HCT116 (cell line): ENCODE results near the gene GRIK3. TPM values are rescaled to one million over a fixed set of nuclear protein-coding genes. Genes with fewer than 3 reads are reported as not detected.

Experiments used
- ATAC-seq: fragments of 200-7000 bp; cut with Tn5 transposase; 2 replicates; pipeline ENCODE4 v1.9.1; 2020; ENCODE audit warnings: mild to moderate bottlenecking, moderate library complexity
- BruUV-seq: library from RNA; stranded (reverse); fragments of 400-500 nt; replicated peaks from 2 replicates; lab custom pipeline; 2021; lab: Mats Ljungman, UMichigan
- CTCF ChIA-PET: fragments of 300-600 bp; sonication (Branson Sonifier 250); formaldehyde crosslinking; loops from one replicate; lab custom pipeline; 2021; ENCODE audit warnings: antibody characterized with exemption; lab: Charles Lee
- POLR2A ChIA-PET: fragments of 300-600, 350-600 bp; sonication (Branson Sonifier 250); formaldehyde crosslinking; loops from one replicate; lab custom pipeline; 2021; ENCODE audit warnings: antibody characterized with exemption; lab: Charles Lee
- RAD21 ChIA-PET, 2 experiments: fragments of 300-600 bp; sonication (Branson Sonifier 250); formaldehyde crosslinking; loops; one replicate each; lab custom pipeline; 2023; ENCODE audit warnings: low total read pairs in 2 of 2; ENCODE audit not compliant: uncharacterized antibody in 2 of 2, unreplicated experiment in 2 of 2, low non-redundant PET in 1 of 2; lab: Charles Lee
- DNase-seq: peaks from one replicate; pipeline ENCODE4 v3.0.0-alpha.2; 2010; ENCODE audit warnings: low read depth, low spot score
- H2AFZ ChIP-seq: fragments of 200-600 bp; shearing (Covaris generic), sonication (generic); 2 replicates; pipeline ENCODE4 v1.6.1; 2017; ENCODE audit warnings: low read depth, mixed run types, mixed read lengths, antibody characterized with exemption, low read length; ENCODE audit not compliant: poor library complexity, severe bottlenecking
- H3K27ac ChIP-seq: 2 replicates; pipeline ENCODE4 v1.5.1; 2012; ENCODE audit warnings: low read depth, low read length
- H3K27me3 ChIP-seq: fragments of 200-600 bp; sonication (generic); 2 replicates; pipeline ENCODE4 v1.6.1; 2016; ENCODE audit warnings: mixed run types, low read length, mixed read lengths; ENCODE audit not compliant: insufficient read depth
- H3K36me3 ChIP-seq, 2 experiments: fragments of 200-500 bp in 1 of 2; fragments of 200-600 bp in 1 of 2; sonication (Bioruptor generic) in 1 of 2; sonication (generic) in 1 of 2; 2 replicates each; pipeline versions ENCODE4 v1.5.1 to v1.6.1; 2014 to 2016; ENCODE audit warnings: low read length in 2 of 2, inconsistent platforms in 1 of 2, mixed read lengths in 1 of 2, mixed run types in 1 of 2; ENCODE audit not compliant: insufficient read depth in 2 of 2, control insufficient read depth in 1 of 2
- H3K4me1 ChIP-seq, 2 experiments: fragments of 200-600 bp in 1 of 2; sonication (generic) in 1 of 2; 2 replicates each; pipeline versions ENCODE4 v1.5.1 to v1.6.1; 2012 to 2017; ENCODE audit warnings: low read length in 2 of 2, inconsistent platforms in 1 of 2, mild to moderate bottlenecking in 1 of 2, mixed read lengths in 1 of 2, mixed run types in 1 of 2, moderate library complexity in 1 of 2; ENCODE audit not compliant: insufficient read depth in 2 of 2, control insufficient read depth in 1 of 2
- H3K4me2 ChIP-seq: fragments of 200-600 bp; sonication (generic); 2 replicates; pipeline ENCODE4 v1.6.1; 2017; ENCODE audit warnings: mixed run types, low read length, mixed read lengths
- H3K4me3 ChIP-seq, 2 experiments: fragments of 200-600 bp in 1 of 2; sonication (generic) in 1 of 2; replicated peaks in 1 of 2; 2 replicates each; pipeline ENCODE4 v1.5.1; 2011 to 2016; ENCODE audit warnings: low read length in 2 of 2, control low read depth in 1 of 2, low read depth in 1 of 2, mild to moderate bottlenecking in 1 of 2, mixed read lengths in 1 of 2, mixed run types in 1 of 2
- H3K79me2 ChIP-seq: fragments of 200-600 bp; sonication (generic); 2 replicates; pipeline ENCODE4 v1.6.1; 2017; ENCODE audit warnings: mild to moderate bottlenecking, mixed run types, low read length, moderate library complexity, mixed read lengths; ENCODE audit not compliant: insufficient read depth
- H3K9ac ChIP-seq: fragments of 200-600 bp; sonication (generic); 2 replicates; pipeline ENCODE4 v1.6.1; 2016; ENCODE audit warnings: low read length, mixed read lengths
- H3K9me2 ChIP-seq: fragments of 200-600 bp; sonication (generic), shearing (Covaris generic); 2 replicates; pipeline ENCODE4 v1.6.1; 2017; ENCODE audit warnings: mixed run types, mild to moderate bottlenecking, moderate library complexity; ENCODE audit not compliant: insufficient read depth
- H3K9me3 ChIP-seq, 2 experiments: fragments of 200-500 bp in 1 of 2; fragments of 200-600 bp in 1 of 2; sonication (Bioruptor generic) in 1 of 2; sonication (generic) in 1 of 2; 2 replicates each; pipeline ENCODE4 v1.6.1; 2014 to 2017; ENCODE audit warnings: low read length in 2 of 2, mixed read lengths in 2 of 2, inconsistent platforms in 1 of 2, low read depth in 1 of 2, mild to moderate bottlenecking in 1 of 2, mixed run types in 1 of 2, moderate library complexity in 1 of 2; ENCODE audit not compliant: control insufficient read depth in 1 of 2, insufficient read depth in 1 of 2
- H4K20me1 ChIP-seq: fragments of 200-600 bp; sonication (generic), shearing (Covaris generic); 2 replicates; pipeline ENCODE4 v1.6.1; 2017; ENCODE audit warnings: mixed run types, mild to moderate bottlenecking, moderate library complexity; ENCODE audit not compliant: insufficient read depth
- CBX3 ChIP-seq: IDR thresholded peaks from 2 replicates; pipeline ENCODE4 v1.6.1; 2012; ENCODE audit warnings: low read depth
- CEBPB ChIP-seq: IDR thresholded peaks from 2 replicates; pipeline ENCODE4 v1.6.1; 2012; ENCODE audit warnings: low read depth
- EGR1 ChIP-seq: IDR thresholded peaks from 2 replicates; pipeline ENCODE4 v1.6.1; 2012; ENCODE audit warnings: low read depth
- FOSL1 ChIP-seq: IDR thresholded peaks from 2 replicates; pipeline ENCODE4 v1.6.1; 2012; ENCODE audit warnings: low read depth
- POLR2AphosphoS5 ChIP-seq: IDR thresholded peaks from 2 replicates; pipeline ENCODE4 v1.6.1; 2011; ENCODE audit warnings: mild to moderate bottlenecking, low read depth, low read length, moderate library complexity
- RAD21 ChIP-seq: IDR thresholded peaks from 2 replicates; pipeline ENCODE4 v1.6.1; 2012; ENCODE audit warnings: low read depth, mild to moderate bottlenecking
- REST ChIP-seq: IDR thresholded peaks from 2 replicates; pipeline ENCODE4 v1.6.1; 2012; ENCODE audit warnings: low read depth
- SP1 ChIP-seq: IDR thresholded peaks from 2 replicates; pipeline ENCODE4 v1.6.1; 2012; ENCODE audit warnings: low read depth
- TCF7L2 ChIP-seq: IDR thresholded peaks from 2 replicates; pipeline ENCODE4 v1.7.0; 2011; ENCODE audit warnings: borderline replicate concordance, inconsistent platforms; ENCODE audit not compliant: insufficient read depth, insufficient read length; ENCODE audit errors: extremely low read depth
- ZFX ChIP-seq: fragments of 450-650 bp; IDR thresholded peaks from 2 replicates; pipeline ENCODE4 v1.6.1; 2017
- ZNF274 ChIP-seq: fragments of 200-500 bp; sonication (Bioruptor generic); IDR thresholded peaks from 2 replicates; pipeline ENCODE4 v1.6.1; 2014; ENCODE audit warnings: mild to moderate bottlenecking, low read depth, low read length, inconsistent platforms
- intact Hi-C: fragments of 100-400 bp; cut with micrococcal nuclease; formaldehyde crosslinking; loops from 2 replicates; pipeline ENCODE4 v1.10.0; 2022
- total RNA-seq: library from RNA; stranded (reverse); gene quantifications from one replicate; pipeline ENCODE4 v1.2.1, GENCODE V29; 2021; ENCODE audit not compliant: unreplicated experiment
- TF ChIP-seq, protein P1 (sequence below), 3 experiments: fragments of 200-600 bp in 1 of 3; sonication (generic) in 1 of 3; IDR thresholded peaks in 2 of 3; conservative IDR thresholded peaks in 1 of 3; 2 replicates each; pipeline ENCODE4 v1.5.1; 2012 to 2017; ENCODE audit warnings: low read depth in 2 of 3, low read length in 2 of 3, antibody characterized with exemption in 1 of 3, borderline replicate concordance in 1 of 3, control low read depth in 1 of 3, mild to moderate bottlenecking in 1 of 3, mixed read lengths in 1 of 3, mixed run types in 1 of 3, moderate library complexity in 1 of 3; ENCODE audit not compliant: insufficient read depth in 1 of 3

The GRIK3 gene
- total RNA-seq, 1 experiment from 2014 or later, result not detected

DNA sequence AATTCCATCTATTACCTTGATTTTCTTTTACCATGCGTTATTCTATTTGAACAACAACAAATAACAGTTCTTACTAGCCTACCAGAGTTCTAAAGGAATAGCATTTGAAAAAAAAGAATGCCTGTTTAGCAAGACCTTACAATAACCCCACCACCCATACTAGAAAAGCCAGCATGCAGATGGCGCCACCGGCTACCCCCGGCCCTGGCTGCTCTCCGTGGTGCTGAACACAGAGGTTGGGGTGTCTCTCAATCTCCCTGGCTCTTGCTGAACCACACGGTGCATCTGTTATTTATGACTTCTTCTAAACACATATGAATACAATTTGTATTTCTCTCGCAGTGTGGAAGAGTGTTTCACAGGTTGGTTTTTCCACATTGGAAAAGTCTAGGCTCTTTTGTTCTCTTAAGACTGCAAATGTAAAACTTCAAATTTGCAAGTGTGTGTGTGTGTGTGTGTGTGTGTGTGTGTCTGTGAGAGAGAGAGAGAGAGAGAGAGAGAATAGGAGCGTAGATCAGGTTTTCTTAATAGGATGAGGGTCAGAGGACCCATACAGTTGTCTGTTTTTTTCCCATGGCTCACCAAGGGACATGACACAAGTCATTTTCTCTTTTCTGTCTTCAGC, 13.6 kb downstream of the GRIK3 start:
- H3K27ac ChIP-seq, result no peak overlapping the region
- ATAC-seq, result no peak
- no peak overlapping the region for H2AFZ ChIP-seq
- CTCF ChIA-PET, result no interaction called here
- TF ChIP-seq SP1 (no peak), RAD21 (0 out of 2 replicates have a peak, but pooled peaks have one; percentile 21), POLR2AphosphoS5 (no peak), CBX3 (no peak), FOSL1 (no peak), TCF7L2 (no peak), ZNF274 (no peak), ZFX (no peak), EGR1 (no peak), REST (peak; percentile 91), CEBPB (no peak)
- TF ChIP-seq, protein P1, sequence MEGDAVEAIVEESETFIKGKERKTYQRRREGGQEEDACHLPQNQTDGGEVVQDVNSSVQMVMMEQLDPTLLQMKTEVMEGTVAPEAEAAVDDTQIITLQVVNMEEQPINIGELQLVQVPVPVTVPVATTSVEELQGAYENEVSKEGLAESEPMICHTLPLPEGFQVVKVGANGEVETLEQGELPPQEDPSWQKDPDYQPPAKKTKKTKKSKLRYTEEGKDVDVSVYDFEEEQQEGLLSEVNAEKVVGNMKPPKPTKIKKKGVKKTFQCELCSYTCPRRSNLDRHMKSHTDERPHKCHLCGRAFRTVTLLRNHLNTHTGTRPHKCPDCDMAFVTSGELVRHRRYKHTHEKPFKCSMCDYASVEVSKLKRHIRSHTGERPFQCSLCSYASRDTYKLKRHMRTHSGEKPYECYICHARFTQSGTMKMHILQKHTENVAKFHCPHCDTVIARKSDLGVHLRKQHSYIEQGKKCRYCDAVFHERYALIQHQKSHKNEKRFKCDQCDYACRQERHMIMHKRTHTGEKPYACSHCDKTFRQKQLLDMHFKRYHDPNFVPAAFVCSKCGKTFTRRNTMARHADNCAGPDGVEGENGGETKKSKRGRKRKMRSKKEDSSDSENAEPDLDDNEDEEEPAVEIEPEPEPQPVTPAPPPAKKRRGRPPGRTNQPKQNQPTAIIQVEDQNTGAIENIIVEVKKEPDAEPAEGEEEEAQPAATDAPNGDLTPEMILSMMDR (IDR thresholded peaks at IDR 0.05 in 2 of 3, conservative IDR thresholded peaks at IDR 0.05 in 1 of 3; ENCODE audit: borderline replicate concordance in 1 of 3, insufficient read depth in 1 of 3, low read depth in 2 of 3, low read length in 2 of 3), result peak in 2 of 3 experiments; percentile 17 to 30; a peak in 1 of 6 replicates
- POLR2A ChIA-PET, result no interaction called here
- H3K27me3 ChIP-seq, result peaks cover 14% of the 10 kb centered on the region; the same call in 1 of the 2 replicates
- no peak overlapping the region for H3K4me2 ChIP-seq
- H3K4me1 ChIP-seq, result no peaks in the 10 kb centered on the region
- H3K9me2 ChIP-seq, result no peaks in the 10 kb centered on the region
- RAD21 ChIA-PET, result no interaction called here
- DNase-seq, result no peak
- intact Hi-C loops, result loop anchor here (10.0 kb wide), 1 partner anchor 414 kb away; no protein-coding TSS in a partner anchor
- no peak overlapping the region for H3K9ac ChIP-seq
- no TSS peak for BruUV-seq
- no peaks in the 10 kb centered on the region for H3K9me3 ChIP-seq
- no peaks in the 10 kb centered on the region for H4K20me1 ChIP-seq
- no peak overlapping the region for H3K4me3 ChIP-seq
- H3K36me3 ChIP-seq, result no peaks in the 10 kb centered on the region
- H3K79me2 ChIP-seq, result no peaks in the 10 kb centered on the region
